Measurements from ENCODE around the gene NLRP3.

GRCh38 chr1:247400685-247401084, 15.3 kb upstream of the NLRP3 start:
- TF ChIP-seq REST (IDR thresholded peaks at IDR 0.05; ENCODE audit: unreplicated experiment): no peak
- TF ChIP-seq CTCF (conservative IDR thresholded peaks at IDR 0.05; ENCODE audit: low read depth in 2 of 2): peak; percentile 60 to 76
- TF ChIP-seq ZNF462 (CRISPR knock-in tag; IDR thresholded peaks at IDR 0.05): no peak
- TF ChIP-seq EZH2 (IDR thresholded peaks at IDR 0.05; ENCODE audit: low read depth, unreplicated experiment): no peak
- no peak for TF ChIP-seq EZH2phosphoT487 (IDR thresholded peaks at IDR 0.05; ENCODE audit: unreplicated experiment)
- no peak for TF ChIP-seq JUNB (IDR thresholded peaks at IDR 0.05; ENCODE audit: unreplicated experiment)
- no peak for TF ChIP-seq POLR2AphosphoS5 (IDR thresholded peaks at IDR 0.05; ENCODE audit: low read depth)
